Mucosa of gallbladder (tissue), 1 donor: ENCODE data around the gene SHROOM4. TPM values are rescaled to one million over a fixed set of nuclear protein-coding genes. Genes with fewer than 3 reads are reported as not detected.

Source experiments
- DNase-seq: peaks from one replicate; pipeline ENCODE4 v3.0.0-alpha.2; 2020; ENCODE audit warnings: low spot score
- total RNA-seq: library from RNA; stranded (reverse); gene quantifications from one replicate; pipeline ENCODE4 v1.2.1, GENCODE V29; 2021
- donor health status: DM: no; HTN: no; CAD: no.

Gene SHROOM4
- total RNA-seq, 1 donor from 2014 or later = 5.3 TPM

- no peak for DNase-seq
Observed at GRCh38 chrX:50618788-50619558, 195.0 kb downstream of the SHROOM4 start.

- DNase-seq = no peak
Observed at GRCh38 chrX:50617183-50617582, 196.8 kb downstream of the SHROOM4 start.

GRCh38 chrX:50615570-50616158, 198.3 kb downstream of the SHROOM4 start:
- no peak for DNase-seq

GRCh38 chrX:50614460-50614859, 199.5 kb downstream of the SHROOM4 start:
- no peak for DNase-seq

GRCh38 chrX:50613846-50614245, 200.1 kb downstream of the SHROOM4 start:
- no peak for DNase-seq

- DNase-seq = no peak
Observed at GRCh38 chrX:50609796-50610195, 204.2 kb downstream of the SHROOM4 start.

GRCh38 chrX:50606300-50606950, 207.6 kb downstream of the SHROOM4 start:
- DNase-seq = no peak

- no peak for DNase-seq
Observed at GRCh38 chrX:50596056-50596455, 217.9 kb downstream of the SHROOM4 start.

- no peak for DNase-seq
Observed at GRCh38 chrX:50594788-50595187, 219.2 kb downstream of the SHROOM4 start.

GRCh38 chrX:50586980-50587379, 227.0 kb downstream of the SHROOM4 start:
- DNase-seq = no peak

- no peak for DNase-seq
Observed at GRCh38 chrX:50586407-50586806, 227.6 kb downstream of the SHROOM4 start.

- DNase-seq = no peak
Observed at GRCh38 chrX:50581405-50581804, 232.6 kb downstream of the SHROOM4 start.

GRCh38 chrX:50579955-50580354, 234.0 kb downstream of the SHROOM4 start:
- DNase-seq = peak; percentile 33

GRCh38 chrX:50577326-50577725, 236.7 kb downstream of the SHROOM4 start:
- DNase-seq = no peak

- no peak for DNase-seq
Observed at GRCh38 chrX:50567636-50568035, 246.4 kb downstream of the SHROOM4 start.

GRCh38 chrX:50565718-50566117, 248.3 kb downstream of the SHROOM4 start:
- no peak for DNase-seq

Other genes with a start within 250 kb of the SHROOM4 start
- gene BMP15, start 96.5 kb upstream of the SHROOM4 start, total RNA-seq = not detected